ENCODE measurements around the gene BICD1. TPM values are rescaled to one million over a fixed set of nuclear protein-coding genes. Genes with fewer than 3 reads are reported as not detected.
A peak's percentile ranks its signal among the peaks of the same experiment; 100 is the strongest.

Gene BICD1
- total and polyA plus RNA-seq, 2 donors (not counting 3 experiments of a cell fraction or from before 2014, with no cell fraction given), result 12.2 to 51.0 TPM

- POLR2A ChIA-PET, result no interaction called here
- peaks cover 17% of the 10 kb centered on the region for H3K79me2 ChIP-seq (ENCODE audit: control insufficient read depth, insufficient read depth, low read length)
Measured at GRCh38 chr12:32400866-32401265, 294.2 kb downstream of the BICD1 start.

More at GRCh38 chr12:32400866-32401265, 294.2 kb downstream of the BICD1 start:
- Histone ChIP-seq H4K20me1 (replicated peaks; ENCODE audit: control insufficient read depth, extremely low read depth, insufficient read depth, low read length) (no peaks in the 10 kb centered on the region), H3K36me3 (ENCODE audit: control insufficient read depth in 2 of 2, extremely low read depth in 1 of 2, insufficient read depth in 2 of 2, low read length in 2 of 2) (no peaks in the 10 kb centered on the region), H3K9me1 (replicated peaks; ENCODE audit: control insufficient read depth, extremely low read depth, insufficient read depth, low read length) (no peaks in the 10 kb centered on the region), H3K4me3 (replicated peaks in 1 of 3; ENCODE audit: insufficient read depth in 1 of 3, low read depth in 1 of 3, low read length in 3 of 3) (peak overlapping the region in 1 of 3 experiments; percentile 76), H3K27me3 (ENCODE audit: control insufficient read depth in 2 of 2, insufficient read depth in 2 of 2, low read length in 2 of 2) (no peaks in the 10 kb centered on the region), H3K9ac (replicated peaks; ENCODE audit: extremely low read depth, insufficient read depth, low read length) (peak overlapping the region; percentile 59), H2AFZ (ENCODE audit: low read depth, low read length) (no peak overlapping the region), H3K4me2 (ENCODE audit: insufficient read depth, low read length) (peak overlapping the region; percentile 82), H3K27ac (ENCODE audit: insufficient read depth, low read depth, low read length) (no peak overlapping the region), H3K4me1 (ENCODE audit: control insufficient read depth, extremely low read depth, insufficient read depth, low read length) (peaks cover 6% of the 10 kb centered on the region), H3K9me3 (replicated peaks; ENCODE audit: control insufficient read depth, insufficient read depth, low read length) (no peaks in the 10 kb centered on the region)
- intact Hi-C loops (cut with micrococcal nuclease), result loop anchor here (1.0 kb wide), 1 partner anchor 36 kb away; no protein-coding TSS in a partner anchor
- dilution Hi-C loops (cut with MboI; ENCODE audit: extremely low pct_ligation_motif_present, low sequenced_read_pairs), result no loop called here
- FAIRE-seq (no peak), DNase-seq (ENCODE audit: low read depth, low spot score) (peak; percentile 18)
- CTCF ChIA-PET, result interaction anchor here (0.5 to 3.7 kb wide), 8 partner anchors 9 to 271 kb away, joined by 3 to 21 read pairs (median 4); no protein-coding TSS in a partner anchor
- TF ChIP-seq POLR2A (IDR thresholded peaks at IDR 0.05; ENCODE audit: low read depth, low read length) (no peak), GATA2 (IDR thresholded peaks at IDR 0.05; ENCODE audit: insufficient read depth, insufficient read length, low read depth, low read length) (no peak), FOS (IDR thresholded peaks at IDR 0.05; ENCODE audit: borderline replicate concordance, insufficient read depth, low read length) (no peak), EZH2 (IDR thresholded peaks at IDR 0.05; ENCODE audit: borderline replicate concordance, low read depth, low read length, severe bottlenecking) (no peak), JUN (IDR thresholded peaks at IDR 0.05; ENCODE audit: borderline replicate concordance, insufficient read depth, insufficient read length, low read depth) (no peak), MYC (IDR thresholded peaks at IDR 0.05; ENCODE audit: low read depth, low read length) (no peak), POLR2AphosphoS5 (IDR thresholded peaks at IDR 0.05; ENCODE audit: insufficient read depth, low read depth, low read length) (no peak)
- TF ChIP-seq, protein P1, sequence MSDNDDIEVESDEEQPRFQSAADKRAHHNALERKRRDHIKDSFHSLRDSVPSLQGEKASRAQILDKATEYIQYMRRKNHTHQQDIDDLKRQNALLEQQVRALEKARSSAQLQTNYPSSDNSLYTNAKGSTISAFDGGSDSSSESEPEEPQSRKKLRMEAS (IDR thresholded peaks at IDR 0.05; ENCODE audit: insufficient read depth, insufficient read length), result no peak
- TF ChIP-seq, protein P2, sequence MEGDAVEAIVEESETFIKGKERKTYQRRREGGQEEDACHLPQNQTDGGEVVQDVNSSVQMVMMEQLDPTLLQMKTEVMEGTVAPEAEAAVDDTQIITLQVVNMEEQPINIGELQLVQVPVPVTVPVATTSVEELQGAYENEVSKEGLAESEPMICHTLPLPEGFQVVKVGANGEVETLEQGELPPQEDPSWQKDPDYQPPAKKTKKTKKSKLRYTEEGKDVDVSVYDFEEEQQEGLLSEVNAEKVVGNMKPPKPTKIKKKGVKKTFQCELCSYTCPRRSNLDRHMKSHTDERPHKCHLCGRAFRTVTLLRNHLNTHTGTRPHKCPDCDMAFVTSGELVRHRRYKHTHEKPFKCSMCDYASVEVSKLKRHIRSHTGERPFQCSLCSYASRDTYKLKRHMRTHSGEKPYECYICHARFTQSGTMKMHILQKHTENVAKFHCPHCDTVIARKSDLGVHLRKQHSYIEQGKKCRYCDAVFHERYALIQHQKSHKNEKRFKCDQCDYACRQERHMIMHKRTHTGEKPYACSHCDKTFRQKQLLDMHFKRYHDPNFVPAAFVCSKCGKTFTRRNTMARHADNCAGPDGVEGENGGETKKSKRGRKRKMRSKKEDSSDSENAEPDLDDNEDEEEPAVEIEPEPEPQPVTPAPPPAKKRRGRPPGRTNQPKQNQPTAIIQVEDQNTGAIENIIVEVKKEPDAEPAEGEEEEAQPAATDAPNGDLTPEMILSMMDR (IDR thresholded peaks at IDR 0.05; ENCODE audit: extremely low read depth in 1 of 2, insufficient read depth in 1 of 2, low read depth in 1 of 2, low read length in 2 of 2), result no peak
- BruUV-seq (replicated peaks), result no TSS peak
